CD14-positive monocyte (primary cell): ENCODE data around the gene TM4SF1. TPM values are rescaled to one million over a fixed set of nuclear protein-coding genes. Genes with fewer than 3 reads are reported as not detected.

Source experiments
- DNase-seq, 3 donors: peaks; one replicate each; pipeline ENCODE4 v3.0.0-alpha.2; 2011 to 2022
- H2AFZ ChIP-seq: 2 replicates; pipeline ENCODE4 v1.6.0; 2012; ENCODE audit warnings: mild to moderate bottlenecking, low read depth, low read length, inconsistent platforms; ENCODE audit not compliant: insufficient read depth, poor library complexity, severe bottlenecking
- H3K27ac ChIP-seq, 2 donors: 1 replicate in 1 of 2; 2 replicates in 1 of 2; pipeline ENCODE4 v1.5.1; 2012 to 2013; ENCODE audit warnings: low read length in 2 of 2, control low read depth in 1 of 2, inconsistent platforms in 1 of 2, low read depth in 1 of 2, mild to moderate bottlenecking in 1 of 2
- H3K27me3 ChIP-seq, 2 donors: one replicate each; pipeline versions ENCODE4 v1.6.0 to v1.6.1; 2011 to 2013; ENCODE audit warnings: low read length in 2 of 2; ENCODE audit not compliant: control insufficient read depth in 2 of 2, insufficient read depth in 2 of 2
- H3K36me3 ChIP-seq, 2 donors: replicated peaks in 1 of 2; 1 replicate in 1 of 2; 2 replicates in 1 of 2; pipeline versions ENCODE4 v1.5.1 to v1.6.1; 2012 to 2013; ENCODE audit warnings: low read length in 2 of 2, control low read depth in 1 of 2, inconsistent platforms in 1 of 2, mild to moderate bottlenecking in 1 of 2; ENCODE audit not compliant: insufficient read depth in 2 of 2, control insufficient read depth in 1 of 2
- H3K4me1 ChIP-seq, 2 donors: 1 replicate in 1 of 2; 2 replicates in 1 of 2; pipeline versions ENCODE4 v1.5.1 to v1.6.1; 2012 to 2013; ENCODE audit warnings: low read length in 2 of 2, control low read depth in 1 of 2, inconsistent platforms in 1 of 2, mild to moderate bottlenecking in 1 of 2, moderate library complexity in 1 of 2; ENCODE audit not compliant: insufficient read depth in 2 of 2, control insufficient read depth in 1 of 2
- H3K4me2 ChIP-seq: replicated peaks from 2 replicates; pipeline ENCODE3; 2012; ENCODE audit warnings: low read length, moderate library complexity, mild to moderate bottlenecking; ENCODE audit not compliant: poor library complexity, severe bottlenecking; ENCODE audit errors: extremely low read depth
- H3K4me3 ChIP-seq, 3 experiments: fragments of 200-600 bp in 1 of 3; sonication (generic) in 1 of 3; replicated peaks in 1 of 3; 1 replicate in 2 of 3; 2 replicates in 1 of 3; pipeline ENCODE4 v1.5.1; 2011 to 2013; ENCODE audit warnings: low read length in 3 of 3, mild to moderate bottlenecking in 3 of 3, control low read depth in 2 of 3, low read depth in 2 of 3, inconsistent platforms in 1 of 3, moderate library complexity in 1 of 3
- H3K79me2 ChIP-seq: 2 replicates; pipeline ENCODE4 v1.6.0; 2012; ENCODE audit warnings: mild to moderate bottlenecking, control low read depth, inconsistent platforms, low read length, moderate library complexity; ENCODE audit not compliant: insufficient read depth
- H3K9ac ChIP-seq: 2 replicates; pipeline ENCODE4 v1.6.0; 2017; ENCODE audit warnings: low read length, mild to moderate bottlenecking; ENCODE audit not compliant: insufficient read depth, poor library complexity, severe bottlenecking
- H3K9me3 ChIP-seq, 2 donors: replicated peaks in 1 of 2; 1 replicate in 1 of 2; 2 replicates in 1 of 2; pipeline versions ENCODE4 v1.5.1 to v1.6.1; 2012 to 2013; ENCODE audit warnings: low read length in 2 of 2, control low read depth in 1 of 2; ENCODE audit not compliant: control insufficient read depth in 1 of 2, insufficient read depth in 1 of 2
- H4K20me1 ChIP-seq: 2 replicates; pipeline ENCODE4 v1.6.0; 2012; ENCODE audit warnings: mild to moderate bottlenecking, low read length, control low read depth, moderate library complexity; ENCODE audit not compliant: insufficient read depth
- H3K27ac Mint-ChIP-seq, 7 donors: one replicate each; pipeline ENCODE4 v1.8.0; 2020; ENCODE audit warnings: mild to moderate bottlenecking in 7 of 7, mixed read lengths in 7 of 7, moderate library complexity in 6 of 7, inconsistent platforms in 2 of 7
- H3K27me3 Mint-ChIP-seq, 3 donors: one replicate each; pipeline ENCODE4 v1.8.0; 2021 to 2022; ENCODE audit warnings: low read depth in 3 of 3, mild to moderate bottlenecking in 3 of 3, mixed read lengths in 3 of 3, moderate library complexity in 3 of 3, inconsistent platforms in 1 of 3
- H3K36me3 Mint-ChIP-seq, 2 donors: one replicate each; pipeline ENCODE4 v1.8.0; 2020; ENCODE audit warnings: mixed read lengths in 2 of 2, inconsistent platforms in 1 of 2, mild to moderate bottlenecking in 1 of 2
- H3K4me1 Mint-ChIP-seq: one replicate; pipeline ENCODE4 v1.8.0; 2020; ENCODE audit warnings: mild to moderate bottlenecking, mixed read lengths
- H3K4me3 Mint-ChIP-seq, 2 donors: one replicate each; pipeline ENCODE4 v1.8.0; 2020; ENCODE audit warnings: mild to moderate bottlenecking in 2 of 2, mixed read lengths in 2 of 2, moderate library complexity in 1 of 2
- H3K9me3 Mint-ChIP-seq, 7 donors: one replicate each; pipeline ENCODE4 v1.8.0; 2020 to 2022; ENCODE audit warnings: mixed read lengths in 7 of 7, mild to moderate bottlenecking in 6 of 7, moderate library complexity in 6 of 7, inconsistent platforms in 2 of 7
- WGBS: methylation state at CpG from one replicate; pipeline ENCODE4 v1.1.5; 2013; ENCODE audit warnings: missing lambda C conversion rate; ENCODE audit not compliant: insufficient coverage; 5-methylcytosine and 5-hydroxymethylcytosine counted together
- intact Hi-C, 2 donors: fragments of 100-400 bp; cut with micrococcal nuclease; formaldehyde crosslinking; loops; one replicate each; pipeline versions ENCODE4 v1.15.0 to v1.15.1; 2023
- polyA plus RNA-seq, 3 donors: library from polyadenylated mRNA; depleted of rRNA in 1 of 3; unstranded in 2 of 3; stranded (reverse) in 1 of 3; fragments of 300-500 nt in 2 of 3; fragments of >200 nt in 1 of 3; fragmentation: Illumina TruSeq in 2 of 3; gene quantifications; 1 replicate in 2 of 3; 2 replicates in 1 of 3; pipeline ENCODE4 v1.2.3, GENCODE V29; 2012 to 2021
- TF ChIP-seq, protein P1 (sequence below): fragments of 200-600 bp; IDR thresholded peaks from one replicate; pipeline ENCODE4 v1.8.0; 2022; ENCODE audit warnings: antibody characterized with exemption, mild to moderate bottlenecking

Gene TM4SF1
- polyA plus RNA-seq, 3 donors = not detected

DNA sequence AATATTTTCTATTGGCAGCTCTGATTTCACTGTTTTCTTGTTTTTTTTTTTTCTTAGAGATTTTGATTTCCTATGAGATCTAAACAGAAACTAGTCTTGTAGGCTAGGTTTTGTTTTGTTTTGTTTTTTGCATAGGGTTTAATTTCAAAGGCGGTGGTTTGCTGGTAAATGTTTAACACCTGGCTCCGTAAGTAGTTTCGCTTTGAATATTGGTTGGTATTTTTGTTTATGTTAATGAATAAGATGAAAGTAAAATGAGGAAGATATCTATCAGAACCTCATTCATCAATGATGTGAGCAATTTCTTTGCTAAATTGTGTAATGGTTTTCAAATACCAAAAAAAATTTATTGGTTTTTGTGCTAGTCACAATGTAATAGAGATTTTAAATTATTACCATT lies 39.7 kb upstream of the TM4SF1 start:
- no peaks in the 10 kb centered on the region for H3K9me3 ChIP-seq
- H3K27ac ChIP-seq = no peak overlapping the region
- Mint-ChIP-seq H3K36me3 (no peaks in the 10 kb centered on the region), H3K27ac (no peak overlapping the region), H3K4me3 (no peak overlapping the region), H3K27me3 (no peaks in the 10 kb centered on the region), H3K9me3 (peaks cover 0 to 3% (median 0%) of the 10 kb centered on the region in 7 donors), H3K4me1 (peaks cover 43% of the 10 kb centered on the region)
- intact Hi-C loops = no loop called here
- H3K36me3 ChIP-seq = no peaks in the 10 kb centered on the region
- no peak overlapping the region for H2AFZ ChIP-seq
- H3K4me3 ChIP-seq = no peak overlapping the region
- no peak overlapping the region for H3K4me2 ChIP-seq
- WGBS = 90% methylated on average over 2 of the region's 3 CpGs
- H3K27me3 ChIP-seq = no peaks in the 10 kb centered on the region
- no peaks in the 10 kb centered on the region for H3K79me2 ChIP-seq
- no peak for DNase-seq
- peaks cover 21 to 39% of the 10 kb centered on the region in 2 donors for H3K4me1 ChIP-seq
- H4K20me1 ChIP-seq = no peaks in the 10 kb centered on the region
- H3K9ac ChIP-seq = no peak overlapping the region
- TF ChIP-seq, protein P1, sequence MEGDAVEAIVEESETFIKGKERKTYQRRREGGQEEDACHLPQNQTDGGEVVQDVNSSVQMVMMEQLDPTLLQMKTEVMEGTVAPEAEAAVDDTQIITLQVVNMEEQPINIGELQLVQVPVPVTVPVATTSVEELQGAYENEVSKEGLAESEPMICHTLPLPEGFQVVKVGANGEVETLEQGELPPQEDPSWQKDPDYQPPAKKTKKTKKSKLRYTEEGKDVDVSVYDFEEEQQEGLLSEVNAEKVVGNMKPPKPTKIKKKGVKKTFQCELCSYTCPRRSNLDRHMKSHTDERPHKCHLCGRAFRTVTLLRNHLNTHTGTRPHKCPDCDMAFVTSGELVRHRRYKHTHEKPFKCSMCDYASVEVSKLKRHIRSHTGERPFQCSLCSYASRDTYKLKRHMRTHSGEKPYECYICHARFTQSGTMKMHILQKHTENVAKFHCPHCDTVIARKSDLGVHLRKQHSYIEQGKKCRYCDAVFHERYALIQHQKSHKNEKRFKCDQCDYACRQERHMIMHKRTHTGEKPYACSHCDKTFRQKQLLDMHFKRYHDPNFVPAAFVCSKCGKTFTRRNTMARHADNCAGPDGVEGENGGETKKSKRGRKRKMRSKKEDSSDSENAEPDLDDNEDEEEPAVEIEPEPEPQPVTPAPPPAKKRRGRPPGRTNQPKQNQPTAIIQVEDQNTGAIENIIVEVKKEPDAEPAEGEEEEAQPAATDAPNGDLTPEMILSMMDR = no peak

DNA sequence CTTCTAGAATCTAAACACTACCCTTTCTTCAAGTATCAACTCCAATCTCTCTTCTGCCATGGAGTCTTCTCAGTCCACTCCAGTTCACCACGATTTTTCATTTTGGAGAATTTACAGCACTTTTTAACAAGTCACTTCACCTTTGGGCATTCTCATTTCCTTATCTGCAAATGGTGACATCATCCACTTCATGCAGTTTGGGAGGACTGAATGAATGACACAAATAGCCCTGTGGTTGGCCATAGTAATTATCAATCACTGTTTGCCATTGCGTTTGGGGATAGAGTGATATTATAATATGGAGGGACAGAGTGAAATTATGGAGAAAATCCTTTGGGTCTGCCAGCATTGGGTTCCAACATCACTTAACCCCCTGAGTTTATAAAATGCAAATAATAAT lies 38.0 kb upstream of the TM4SF1 start:
- H3K9ac ChIP-seq = no peak overlapping the region
- WGBS = 100% methylated on average over 1 of the region's 2 CpGs
- H3K27ac Mint-ChIP-seq = no peak overlapping the region

More for the DNA sequence above, 38.0 kb upstream of the TM4SF1 start:
- Histone ChIP-seq H3K4me1 (peaks cover 19 to 27% of the 10 kb centered on the region in 2 donors), H3K36me3 (no peaks in the 10 kb centered on the region), H3K4me2 (no peak overlapping the region), H3K27ac (no peak overlapping the region), H4K20me1 (no peaks in the 10 kb centered on the region), H3K9me3 (no peaks in the 10 kb centered on the region), H2AFZ (no peak overlapping the region), H3K27me3 (no peaks in the 10 kb centered on the region), H3K79me2 (no peaks in the 10 kb centered on the region), H3K4me3 (no peak overlapping the region)
- H3K4me3 Mint-ChIP-seq = no peak overlapping the region
- peaks cover 34% of the 10 kb centered on the region for H3K4me1 Mint-ChIP-seq
- H3K9me3 Mint-ChIP-seq = peaks cover 0 to 3% (median 0%) of the 10 kb centered on the region in 7 donors
- no peaks in the 10 kb centered on the region for H3K27me3 Mint-ChIP-seq
- TF ChIP-seq, protein P1 = no peak
- intact Hi-C loops = no loop called here
- no peak for DNase-seq
- H3K36me3 Mint-ChIP-seq = no peaks in the 10 kb centered on the region
